ENCODE data around the gene PTPN4. TPM values are rescaled to one million over a fixed set of nuclear protein-coding genes. Genes with fewer than 3 reads are reported as not detected.
A peak's percentile ranks its signal among the peaks of the same experiment; 100 is the strongest.

PTPN4 gene
- total RNA-seq, 4 donors from 2014 or later = 35.6 to 61.5 (median 51.6) TPM

GRCh38 chr2:119823734-119824334 lies 64.1 kb downstream of the PTPN4 start:
- Histone ChIP-seq H3K4me1 (no peaks in the 10 kb centered on the region), H3K4me3 (no peak overlapping the region), H3K36me3 (no peaks in the 10 kb centered on the region), H3K27ac (no peak overlapping the region), H3K27me3 (no peaks in the 10 kb centered on the region), H3K9me3 (no peaks in the 10 kb centered on the region)
- TF ChIP-seq POLR2A (IDR thresholded peaks at IDR 0.05) (no peak), CTCF (IDR thresholded peaks at IDR 0.05) (peak; percentile 29 to 49 (median 41))
- no peak for DNase-seq
- intact Hi-C loops (cut with DNase I; ENCODE audit: low total_unique reads) = no loop called here

GRCh38 chr2:119826370-119826961 lies 66.7 kb downstream of the PTPN4 start:
- no peak overlapping the region for H3K27ac ChIP-seq
- no peak for DNase-seq
- intact Hi-C loops (cut with DNase I; ENCODE audit: low total_unique reads) = no loop called here
- no peak overlapping the region for H3K4me3 ChIP-seq
- no peaks in the 10 kb centered on the region for H3K36me3 ChIP-seq
- TF ChIP-seq CTCF (IDR thresholded peaks at IDR 0.05) = peak in 1 of 4 experiments; percentile 7
- TF ChIP-seq POLR2A (IDR thresholded peaks at IDR 0.05) = no peak
- H3K9me3 ChIP-seq = no peaks in the 10 kb centered on the region
- H3K4me1 ChIP-seq = no peaks in the 10 kb centered on the region
- H3K27me3 ChIP-seq = no peaks in the 10 kb centered on the region

GRCh38 chr2:119827866-119828507 lies 68.3 kb downstream of the PTPN4 start:
- DNase-seq = no peak
- H3K27ac ChIP-seq = no peak overlapping the region
- no peaks in the 10 kb centered on the region for H3K9me3 ChIP-seq
- TF ChIP-seq CTCF (IDR thresholded peaks at IDR 0.05) (no peak), POLR2A (IDR thresholded peaks at IDR 0.05) (no peak)
- intact Hi-C loops (cut with DNase I; ENCODE audit: low total_unique reads) = no loop called here
- H3K36me3 ChIP-seq = no peaks in the 10 kb centered on the region
- no peak overlapping the region for H3K4me3 ChIP-seq
- no peaks in the 10 kb centered on the region for H3K4me1 ChIP-seq
- no peaks in the 10 kb centered on the region for H3K27me3 ChIP-seq

GRCh38 chr2:119836455-119837142 lies 76.9 kb downstream of the PTPN4 start:
- Histone ChIP-seq H3K4me1 (no peaks in the 10 kb centered on the region), H3K4me3 (no peak overlapping the region), H3K9me3 (no peaks in the 10 kb centered on the region), H3K27ac (no peak overlapping the region), H3K27me3 (no peaks in the 10 kb centered on the region), H3K36me3 (no peaks in the 10 kb centered on the region)
- no peak for TF ChIP-seq CTCF (IDR thresholded peaks at IDR 0.05)
- TF ChIP-seq POLR2A (IDR thresholded peaks at IDR 0.05) = no peak
- intact Hi-C loops (cut with DNase I; ENCODE audit: low total_unique reads) = no loop called here
- DNase-seq = no peak

GRCh38 chr2:119837350-119837749 lies 77.6 kb downstream of the PTPN4 start:
- intact Hi-C loops (cut with DNase I; ENCODE audit: low total_unique reads) = no loop called here

More at GRCh38 chr2:119837350-119837749, 77.6 kb downstream of the PTPN4 start:
- H3K27me3 ChIP-seq = no peaks in the 10 kb centered on the region
- no peak overlapping the region for H3K4me3 ChIP-seq
- DNase-seq = no peak
- H3K36me3 ChIP-seq = no peaks in the 10 kb centered on the region
- no peak overlapping the region for H3K27ac ChIP-seq
- TF ChIP-seq CTCF (IDR thresholded peaks at IDR 0.05) = no peak
- TF ChIP-seq POLR2A (IDR thresholded peaks at IDR 0.05) = no peak
- H3K9me3 ChIP-seq = no peaks in the 10 kb centered on the region
- H3K4me1 ChIP-seq = no peaks in the 10 kb centered on the region

All from uterus (tissue), 4 donors.